SK-N-SH treated with all-trans-retinoic acid at 6 μM for 48 hours (cell line): ENCODE data around the gene AOPEP.

Experiments
- ATAC-seq: fragments of 200-7000 bp; cut with Tn5 transposase; 3 replicates; pipeline ENCODE4 v1.9.1; 2020; ENCODE audit warnings: mild to moderate bottlenecking, moderate library complexity
- ARNTL ChIP-seq: fragments of 450-650 bp; formaldehyde crosslinking; IDR thresholded peaks from 2 replicates; pipeline ENCODE4 v1.5.0; 2020; ENCODE audit warnings: low read depth, mild to moderate bottlenecking, moderate library complexity, borderline replicate concordance
- BACH2 ChIP-seq: fragments of 250-450 bp; sonication (Bioruptor Pico); IDR thresholded peaks from 2 replicates; pipeline ENCODE4 v1.9.0; 2021; ENCODE audit warnings: mild to moderate bottlenecking, borderline replicate concordance
- CSDC2 ChIP-seq: fragments of 250-450 bp; sonication (Bioruptor Pico); IDR thresholded peaks from 2 replicates; pipeline ENCODE4 v1.5.0; 2020; ENCODE audit warnings: mild to moderate bottlenecking, moderate library complexity
- ESRRG ChIP-seq: fragments of 250-450 bp; sonication (Bioruptor Pico); IDR thresholded peaks from 2 replicates; pipeline ENCODE4 v1.6.1; 2021; ENCODE audit warnings: mild to moderate bottlenecking
- GLIS3 ChIP-seq: fragments of 250-450 bp; sonication (Bioruptor Pico); IDR thresholded peaks from 2 replicates; pipeline ENCODE4 v1.5.0; 2020; ENCODE audit warnings: mild to moderate bottlenecking, moderate library complexity
- ISL1 ChIP-seq: fragments of 250-450 bp; sonication (Bioruptor Pico); IDR thresholded peaks from 2 replicates; pipeline ENCODE4 v2.1.2; 2022; ENCODE audit warnings: mild to moderate bottlenecking, moderate library complexity
- OSR1 ChIP-seq: fragments of 250-450 bp; sonication (Bioruptor Pico); IDR thresholded peaks from 2 replicates; pipeline ENCODE4 v1.8.0; 2022; ENCODE audit warnings: moderate library complexity, mild to moderate bottlenecking, inconsistent platforms
- PPARA ChIP-seq: fragments of 250-450 bp; sonication (Bioruptor Pico); IDR thresholded peaks from 2 replicates; pipeline ENCODE4 v1.5.0; 2020; ENCODE audit warnings: mild to moderate bottlenecking, borderline replicate concordance
- RARB ChIP-seq: fragments of 250-450 bp; sonication (Bioruptor Pico); IDR thresholded peaks from 2 replicates; pipeline ENCODE4 v1.8.0; 2021; ENCODE audit warnings: mild to moderate bottlenecking, moderate library complexity
- SNAI2 ChIP-seq: fragments of 250-450 bp; sonication (Bioruptor Pico); IDR thresholded peaks from 2 replicates; pipeline ENCODE4 v1.5.0; 2020; ENCODE audit warnings: mild to moderate bottlenecking, moderate library complexity
- TCF4 ChIP-seq: fragments of 250-450 bp; sonication (Bioruptor Pico); IDR thresholded peaks from 2 replicates; pipeline ENCODE4 v1.8.0; 2021; ENCODE audit warnings: mild to moderate bottlenecking, moderate library complexity, borderline replicate concordance
- TOX ChIP-seq: fragments of 250-450 bp; sonication (Bioruptor Pico); IDR thresholded peaks from 2 replicates; pipeline ENCODE4 v1.8.0; 2021; ENCODE audit warnings: mild to moderate bottlenecking, moderate library complexity, borderline replicate concordance
- ZC3H10 ChIP-seq: fragments of 250-450 bp; sonication (Bioruptor Pico); IDR thresholded peaks from 2 replicates; pipeline ENCODE4 v1.5.1; 2021; ENCODE audit warnings: mild to moderate bottlenecking, moderate library complexity
- ZFP3 ChIP-seq: fragments of 250-450 bp; sonication (Bioruptor Pico); IDR thresholded peaks from 2 replicates; pipeline ENCODE4 v1.5.0; 2020; ENCODE audit warnings: mild to moderate bottlenecking, moderate library complexity
- ZFP30 ChIP-seq: fragments of 450-650 bp; formaldehyde crosslinking; IDR thresholded peaks from 2 replicates; pipeline ENCODE4 v1.5.0; 2022; ENCODE audit warnings: mild to moderate bottlenecking, moderate library complexity
- ZNF565 ChIP-seq: fragments of 450-650 bp; formaldehyde crosslinking; conservative IDR thresholded peaks from 2 replicates; pipeline ENCODE4 v1.5.0; 2020; ENCODE audit warnings: low read depth, mild to moderate bottlenecking, moderate library complexity
- ZNF70 ChIP-seq: fragments of 450-650 bp; formaldehyde crosslinking; IDR thresholded peaks from 2 replicates; pipeline ENCODE4 v1.5.0; 2020; ENCODE audit warnings: mild to moderate bottlenecking, moderate library complexity
- ZNF8 ChIP-seq: fragments of 450-650 bp; formaldehyde crosslinking; IDR thresholded peaks from 2 replicates; pipeline ENCODE4 v1.5.0; 2020; ENCODE audit warnings: mild to moderate bottlenecking, moderate library complexity
- TF ChIP-seq, protein P1 (sequence below): fragments of 250-450 bp; sonication (Bioruptor Pico); IDR thresholded peaks from 2 replicates; pipeline ENCODE4 v1.8.0; 2021; ENCODE audit warnings: low read depth, mild to moderate bottlenecking, moderate library complexity, borderline replicate concordance
- TF ChIP-seq, protein P2 (sequence below): fragments of 250-450 bp; sonication (Bioruptor Pico); IDR thresholded peaks from 2 replicates; pipeline ENCODE4 v1.5.1; 2020; ENCODE audit warnings: low read depth, mild to moderate bottlenecking, moderate library complexity
- TF ChIP-seq, protein P3 (sequence below): fragments of 250-450 bp; sonication (Bioruptor Pico); IDR thresholded peaks from 2 replicates; pipeline ENCODE4 v1.8.0; 2020; ENCODE audit warnings: mild to moderate bottlenecking, moderate library complexity, borderline replicate concordance
- TF ChIP-seq, protein P4 (sequence below): fragments of 250-450 bp; sonication (Bioruptor Pico); IDR thresholded peaks from 2 replicates; pipeline ENCODE4 v1.5.1; 2021; ENCODE audit warnings: mild to moderate bottlenecking, moderate library complexity
- TF ChIP-seq, protein P5 (sequence below): fragments of 250-450 bp; sonication (Bioruptor Pico); IDR thresholded peaks from 2 replicates; pipeline ENCODE4 v1.5.0; 2020; ENCODE audit warnings: mild to moderate bottlenecking, moderate library complexity

AOPEP gene

DNA sequence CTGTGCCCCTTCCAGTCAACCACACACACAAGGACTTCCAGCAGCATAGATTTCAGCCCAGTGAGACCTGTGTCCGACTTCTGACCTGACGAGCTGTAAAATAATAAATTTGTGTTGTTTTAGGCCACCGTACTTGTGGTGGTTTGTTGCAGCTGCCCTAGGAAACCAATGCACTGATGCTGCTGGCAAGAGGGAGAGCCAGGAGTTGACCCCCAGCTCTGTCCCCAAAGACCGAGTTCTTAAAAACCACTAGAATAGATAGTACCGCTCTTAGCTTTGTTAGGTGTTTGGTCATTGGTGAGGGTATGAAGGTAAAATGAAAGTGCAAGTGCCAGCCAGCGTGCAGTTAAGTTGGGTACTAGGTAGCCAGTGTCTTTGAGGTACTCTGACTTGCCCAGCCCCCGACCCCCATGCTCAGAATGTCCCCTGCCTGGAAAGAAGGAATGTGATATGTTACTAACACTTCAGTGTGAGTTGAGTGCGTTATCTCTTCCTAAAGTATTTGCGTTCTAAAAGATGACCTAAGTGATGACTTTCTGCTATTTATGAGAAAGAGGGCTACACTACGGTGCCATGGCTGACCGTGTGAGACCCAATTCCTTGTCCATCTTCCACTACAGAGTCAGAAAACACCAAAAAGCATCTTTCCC lies 185.6 kb downstream of the AOPEP start:
- ATAC-seq, result no peak

DNA sequence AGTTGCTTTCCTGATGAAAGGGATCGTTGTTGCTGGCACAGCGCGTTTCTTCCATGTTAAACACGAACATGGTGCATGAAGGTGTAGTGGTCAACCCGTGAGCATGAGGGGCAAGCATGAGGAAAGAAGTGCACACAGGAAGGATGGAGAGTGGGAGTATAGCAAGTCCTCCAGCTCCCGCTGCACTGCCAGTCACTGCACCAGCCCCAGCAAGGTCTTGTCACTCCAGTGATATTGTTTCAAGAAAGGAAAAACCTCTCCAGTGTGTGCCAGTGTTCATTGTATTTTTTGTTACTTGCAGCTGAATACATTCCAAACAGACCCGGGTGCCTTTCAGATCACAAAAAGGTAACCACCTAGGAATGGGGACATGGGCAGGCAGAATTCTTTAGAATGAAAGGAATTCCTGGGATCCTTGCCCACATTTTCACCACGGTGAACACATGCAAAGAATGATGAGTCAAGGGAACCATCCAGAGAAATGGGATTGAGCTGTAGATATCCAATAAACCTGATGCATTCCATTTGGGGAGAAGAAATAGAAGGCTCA lies 186.3 kb downstream of the AOPEP start:
- TF ChIP-seq ZFP30 (CRISPR knock-in tag) (no peak), ZNF70 (CRISPR knock-in tag) (no peak), OSR1 (CRISPR knock-in tag) (no peak), ARNTL (CRISPR knock-in tag) (no peak), RARB (CRISPR knock-in tag) (no peak), ZNF8 (CRISPR knock-in tag) (no peak), CSDC2 (CRISPR knock-in tag) (no peak), ZC3H10 (CRISPR knock-in tag) (no peak), GLIS3 (CRISPR knock-in tag) (no peak), ESRRG (CRISPR knock-in tag) (no peak), TOX (CRISPR knock-in tag) (no peak), TCF4 (CRISPR knock-in tag) (no peak), ZNF565 (CRISPR knock-in tag) (no peak), PPARA (CRISPR knock-in tag) (no peak), BACH2 (CRISPR knock-in tag) (no peak), ISL1 (CRISPR knock-in tag) (peak; percentile 67), SNAI2 (CRISPR knock-in tag) (no peak), ZFP3 (CRISPR knock-in tag) (0 out of 2 replicates have a peak, but pooled peaks have one; percentile 17)
- TF ChIP-seq, protein P1, sequence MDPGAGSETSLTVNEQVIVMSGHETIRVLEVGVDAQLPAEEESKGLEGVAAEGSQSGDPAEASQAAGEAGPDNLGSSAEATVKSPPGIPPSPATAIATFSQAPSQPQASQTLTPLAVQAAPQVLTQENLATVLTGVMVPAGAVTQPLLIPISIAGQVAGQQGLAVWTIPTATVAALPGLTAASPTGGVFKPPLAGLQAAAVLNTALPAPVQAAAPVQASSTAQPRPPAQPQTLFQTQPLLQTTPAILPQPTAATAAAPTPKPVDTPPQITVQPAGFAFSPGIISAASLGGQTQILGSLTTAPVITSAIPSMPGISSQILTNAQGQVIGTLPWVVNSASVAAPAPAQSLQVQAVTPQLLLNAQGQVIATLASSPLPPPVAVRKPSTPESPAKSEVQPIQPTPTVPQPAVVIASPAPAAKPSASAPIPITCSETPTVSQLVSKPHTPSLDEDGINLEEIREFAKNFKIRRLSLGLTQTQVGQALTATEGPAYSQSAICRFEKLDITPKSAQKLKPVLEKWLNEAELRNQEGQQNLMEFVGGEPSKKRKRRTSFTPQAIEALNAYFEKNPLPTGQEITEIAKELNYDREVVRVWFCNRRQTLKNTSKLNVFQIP, result no peak
- TF ChIP-seq, protein P2, sequence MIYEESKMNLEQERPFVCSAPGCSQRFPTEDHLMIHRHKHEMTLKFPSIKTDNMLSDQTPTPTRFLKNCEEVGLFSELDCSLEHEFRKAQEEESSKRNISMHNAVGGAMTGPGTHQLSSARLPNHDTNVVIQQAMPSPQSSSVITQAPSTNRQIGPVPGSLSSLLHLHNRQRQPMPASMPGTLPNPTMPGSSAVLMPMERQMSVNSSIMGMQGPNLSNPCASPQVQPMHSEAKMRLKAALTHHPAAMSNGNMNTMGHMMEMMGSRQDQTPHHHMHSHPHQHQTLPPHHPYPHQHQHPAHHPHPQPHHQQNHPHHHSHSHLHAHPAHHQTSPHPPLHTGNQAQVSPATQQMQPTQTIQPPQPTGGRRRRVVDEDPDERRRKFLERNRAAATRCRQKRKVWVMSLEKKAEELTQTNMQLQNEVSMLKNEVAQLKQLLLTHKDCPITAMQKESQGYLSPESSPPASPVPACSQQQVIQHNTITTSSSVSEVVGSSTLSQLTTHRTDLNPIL (CRISPR knock-in tag), result 0 out of 2 replicates have a peak, but pooled peaks have one; percentile 51
- TF ChIP-seq, protein P3, sequence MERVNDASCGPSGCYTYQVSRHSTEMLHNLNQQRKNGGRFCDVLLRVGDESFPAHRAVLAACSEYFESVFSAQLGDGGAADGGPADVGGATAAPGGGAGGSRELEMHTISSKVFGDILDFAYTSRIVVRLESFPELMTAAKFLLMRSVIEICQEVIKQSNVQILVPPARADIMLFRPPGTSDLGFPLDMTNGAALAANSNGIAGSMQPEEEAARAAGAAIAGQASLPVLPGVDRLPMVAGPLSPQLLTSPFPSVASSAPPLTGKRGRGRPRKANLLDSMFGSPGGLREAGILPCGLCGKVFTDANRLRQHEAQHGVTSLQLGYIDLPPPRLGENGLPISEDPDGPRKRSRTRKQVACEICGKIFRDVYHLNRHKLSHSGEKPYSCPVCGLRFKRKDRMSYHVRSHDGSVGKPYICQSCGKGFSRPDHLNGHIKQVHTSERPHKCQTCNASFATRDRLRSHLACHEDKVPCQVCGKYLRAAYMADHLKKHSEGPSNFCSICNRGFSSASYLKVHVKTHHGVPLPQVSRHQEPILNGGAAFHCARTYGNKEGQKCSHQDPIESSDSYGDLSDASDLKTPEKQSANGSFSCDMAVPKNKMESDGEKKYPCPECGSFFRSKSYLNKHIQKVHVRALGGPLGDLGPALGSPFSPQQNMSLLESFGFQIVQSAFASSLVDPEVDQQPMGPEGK (CRISPR knock-in tag), result no peak
- TF ChIP-seq, protein P4, sequence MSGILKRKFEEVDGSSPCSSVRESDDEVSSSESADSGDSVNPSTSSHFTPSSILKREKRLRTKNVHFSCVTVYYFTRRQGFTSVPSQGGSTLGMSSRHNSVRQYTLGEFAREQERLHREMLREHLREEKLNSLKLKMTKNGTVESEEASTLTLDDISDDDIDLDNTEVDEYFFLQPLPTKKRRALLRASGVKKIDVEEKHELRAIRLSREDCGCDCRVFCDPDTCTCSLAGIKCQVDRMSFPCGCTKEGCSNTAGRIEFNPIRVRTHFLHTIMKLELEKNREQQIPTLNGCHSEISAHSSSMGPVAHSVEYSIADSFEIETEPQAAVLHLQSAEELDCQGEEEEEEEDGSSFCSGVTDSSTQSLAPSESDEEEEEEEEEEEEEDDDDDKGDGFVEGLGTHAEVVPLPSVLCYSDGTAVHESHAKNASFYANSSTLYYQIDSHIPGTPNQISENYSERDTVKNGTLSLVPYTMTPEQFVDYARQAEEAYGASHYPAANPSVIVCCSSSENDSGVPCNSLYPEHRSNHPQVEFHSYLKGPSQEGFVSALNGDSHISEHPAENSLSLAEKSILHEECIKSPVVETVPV (CRISPR knock-in tag), result no peak
- TF ChIP-seq, protein P5, sequence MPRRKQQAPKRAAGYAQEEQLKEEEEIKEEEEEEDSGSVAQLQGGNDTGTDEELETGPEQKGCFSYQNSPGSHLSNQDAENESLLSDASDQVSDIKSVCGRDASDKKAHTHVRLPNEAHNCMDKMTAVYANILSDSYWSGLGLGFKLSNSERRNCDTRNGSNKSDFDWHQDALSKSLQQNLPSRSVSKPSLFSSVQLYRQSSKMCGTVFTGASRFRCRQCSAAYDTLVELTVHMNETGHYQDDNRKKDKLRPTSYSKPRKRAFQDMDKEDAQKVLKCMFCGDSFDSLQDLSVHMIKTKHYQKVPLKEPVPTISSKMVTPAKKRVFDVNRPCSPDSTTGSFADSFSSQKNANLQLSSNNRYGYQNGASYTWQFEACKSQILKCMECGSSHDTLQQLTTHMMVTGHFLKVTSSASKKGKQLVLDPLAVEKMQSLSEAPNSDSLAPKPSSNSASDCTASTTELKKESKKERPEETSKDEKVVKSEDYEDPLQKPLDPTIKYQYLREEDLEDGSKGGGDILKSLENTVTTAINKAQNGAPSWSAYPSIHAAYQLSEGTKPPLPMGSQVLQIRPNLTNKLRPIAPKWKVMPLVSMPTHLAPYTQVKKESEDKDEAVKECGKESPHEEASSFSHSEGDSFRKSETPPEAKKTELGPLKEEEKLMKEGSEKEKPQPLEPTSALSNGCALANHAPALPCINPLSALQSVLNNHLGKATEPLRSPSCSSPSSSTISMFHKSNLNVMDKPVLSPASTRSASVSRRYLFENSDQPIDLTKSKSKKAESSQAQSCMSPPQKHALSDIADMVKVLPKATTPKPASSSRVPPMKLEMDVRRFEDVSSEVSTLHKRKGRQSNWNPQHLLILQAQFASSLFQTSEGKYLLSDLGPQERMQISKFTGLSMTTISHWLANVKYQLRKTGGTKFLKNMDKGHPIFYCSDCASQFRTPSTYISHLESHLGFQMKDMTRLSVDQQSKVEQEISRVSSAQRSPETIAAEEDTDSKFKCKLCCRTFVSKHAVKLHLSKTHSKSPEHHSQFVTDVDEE, result no peak
- ATAC-seq, result peak; percentile 66

More for the DNA sequence above, 185.6 kb downstream of the AOPEP start:
- TF ChIP-seq PPARA (CRISPR knock-in tag), result no peak
- no peak for TF ChIP-seq SNAI2 (CRISPR knock-in tag)
- no peak for TF ChIP-seq RARB (CRISPR knock-in tag)
- no peak for TF ChIP-seq ZNF8 (CRISPR knock-in tag)
